Measurements from ENCODE around the gene SRP19.

DNA sequence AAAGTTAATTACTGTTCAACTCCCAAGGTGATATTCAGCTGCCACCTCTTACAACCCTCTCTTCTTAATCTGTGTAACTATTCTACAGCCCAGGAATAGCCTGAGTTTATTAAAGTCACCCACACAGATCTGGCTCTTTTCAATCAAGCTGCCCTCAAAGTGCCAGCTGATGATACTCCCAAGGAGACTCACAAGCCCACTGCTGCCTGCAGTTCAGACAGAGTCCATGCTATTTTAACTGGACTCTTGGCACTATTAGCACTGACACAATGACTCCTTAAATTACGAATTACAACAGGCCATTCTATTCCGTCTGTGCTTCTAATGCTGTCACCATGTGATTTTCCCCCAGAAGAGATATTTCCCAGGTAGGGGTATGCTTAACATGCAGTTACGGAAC lies 34.6 kb downstream of the SRP19 start:
- TF ChIP-seq PPARA (CRISPR knock-in tag; IDR thresholded peaks at IDR 0.05; ENCODE audit: borderline replicate concordance) (no peak), ZNF8 (CRISPR knock-in tag; IDR thresholded peaks at IDR 0.05) (no peak), PATZ1 (CRISPR knock-in tag; IDR thresholded peaks at IDR 0.05; ENCODE audit: borderline replicate concordance) (no peak), CSDC2 (CRISPR knock-in tag; IDR thresholded peaks at IDR 0.05) (no peak), ESRRG (CRISPR knock-in tag; IDR thresholded peaks at IDR 0.05) (no peak), ARNTL (CRISPR knock-in tag; IDR thresholded peaks at IDR 0.05; ENCODE audit: borderline replicate concordance, low read depth) (no peak), OSR1 (CRISPR knock-in tag; IDR thresholded peaks at IDR 0.05) (no peak), ZFP3 (CRISPR knock-in tag; IDR thresholded peaks at IDR 0.05) (no peak), ZC3H10 (CRISPR knock-in tag; IDR thresholded peaks at IDR 0.05) (no peak)

Data from SK-N-SH treated with all-trans-retinoic acid at 6 μM for 48 hours (cell line).